Nephron progenitor cell (in vitro differentiated cells): Measurements from ENCODE around the gene KCTD14.
A peak's percentile ranks its signal among the peaks of the same experiment; 100 is the strongest.

Experiments used
- DNase-seq: peaks from one replicate; pipeline ENCODE4 v3.0.0; 2021
- H3K27ac Mint-ChIP-seq: 2 replicates; pipeline ENCODE4 v1.8.0; 2021; ENCODE audit warnings: mild to moderate bottlenecking, moderate library complexity, mixed read lengths
- H3K27me3 Mint-ChIP-seq: 2 replicates; pipeline ENCODE4 v1.8.0; 2021; ENCODE audit warnings: mild to moderate bottlenecking, low read depth, mixed read lengths; ENCODE audit not compliant: poor library complexity
- H3K36me3 Mint-ChIP-seq: 2 replicates; pipeline ENCODE4 v1.8.0; 2021; ENCODE audit warnings: low read depth, mixed read lengths
- H3K4me1 Mint-ChIP-seq: 2 replicates; pipeline ENCODE4 v1.8.0; 2021; ENCODE audit warnings: mixed read lengths
- H3K4me3 Mint-ChIP-seq: 2 replicates; pipeline ENCODE4 v1.8.0; 2021; ENCODE audit warnings: mild to moderate bottlenecking, moderate library complexity, mixed read lengths
- H3K9me3 Mint-ChIP-seq: 2 replicates; pipeline ENCODE4 v1.8.0; 2021; ENCODE audit warnings: mild to moderate bottlenecking, moderate library complexity, mixed read lengths
- CTCF ChIP-seq: fragments of 200-600 bp; sonication (generic); IDR thresholded peaks from 2 replicates; pipeline ENCODE4 v1.5.0; 2021; ENCODE audit warnings: antibody characterized with exemption

KCTD14 gene

GRCh38 chr11:78038697-78039313 lies 15.7 kb upstream of the KCTD14 start:
- TF ChIP-seq CTCF: no peak
- Mint-ChIP-seq H3K9me3 (no peaks in the 10 kb centered on the region), H3K4me3 (no peak overlapping the region), H3K27ac (no peak overlapping the region), H3K27me3 (peaks cover 5% of the 10 kb centered on the region), H3K36me3 (no peaks in the 10 kb centered on the region), H3K4me1 (peaks cover 31% of the 10 kb centered on the region)
- DNase-seq: no peak

GRCh38 chr11:78037825-78038620 lies 14.9 kb upstream of the KCTD14 start:
- no peaks in the 10 kb centered on the region for H3K36me3 Mint-ChIP-seq
- no peak overlapping the region for H3K4me3 Mint-ChIP-seq
- H3K4me1 Mint-ChIP-seq: peaks cover 31% of the 10 kb centered on the region
- DNase-seq: no peak
- no peaks in the 10 kb centered on the region for H3K9me3 Mint-ChIP-seq
- H3K27me3 Mint-ChIP-seq: peaks cover 2% of the 10 kb centered on the region
- H3K27ac Mint-ChIP-seq: peak overlapping the region; percentile 18
- no peak for TF ChIP-seq CTCF

- DNase-seq: no peak
- no peaks in the 10 kb centered on the region for H3K36me3 Mint-ChIP-seq
- H3K9me3 Mint-ChIP-seq: no peaks in the 10 kb centered on the region
- H3K4me1 Mint-ChIP-seq: peaks cover 31% of the 10 kb centered on the region
- no peak overlapping the region for H3K27ac Mint-ChIP-seq
- TF ChIP-seq CTCF: no peak
- H3K4me3 Mint-ChIP-seq: no peak overlapping the region
- H3K27me3 Mint-ChIP-seq: peaks cover 2% of the 10 kb centered on the region
Observed at GRCh38 chr11:78037056-78037455, 14.0 kb upstream of the KCTD14 start.

- DNase-seq: no peak
- H3K4me3 Mint-ChIP-seq: no peak overlapping the region
- H3K36me3 Mint-ChIP-seq: no peaks in the 10 kb centered on the region
- peaks cover 23% of the 10 kb centered on the region for H3K4me1 Mint-ChIP-seq
- H3K27ac Mint-ChIP-seq: no peak overlapping the region
- H3K9me3 Mint-ChIP-seq: no peaks in the 10 kb centered on the region
- TF ChIP-seq CTCF: no peak
- peaks cover 2% of the 10 kb centered on the region for H3K27me3 Mint-ChIP-seq
Observed at GRCh38 chr11:78036313-78036712, 13.2 kb upstream of the KCTD14 start.

GRCh38 chr11:78034623-78035022 lies 11.5 kb upstream of the KCTD14 start:
- no peaks in the 10 kb centered on the region for H3K9me3 Mint-ChIP-seq
- no peak overlapping the region for H3K4me3 Mint-ChIP-seq
- H3K27ac Mint-ChIP-seq: no peak overlapping the region
- H3K4me1 Mint-ChIP-seq: peaks cover 20% of the 10 kb centered on the region
- no peak for TF ChIP-seq CTCF
- no peaks in the 10 kb centered on the region for H3K36me3 Mint-ChIP-seq
- DNase-seq: no peak
- H3K27me3 Mint-ChIP-seq: peaks cover 2% of the 10 kb centered on the region

- TF ChIP-seq CTCF: no peak
- Mint-ChIP-seq H3K9me3 (no peaks in the 10 kb centered on the region), H3K4me1 (peaks cover 17% of the 10 kb centered on the region), H3K27me3 (peaks cover 2% of the 10 kb centered on the region), H3K36me3 (no peaks in the 10 kb centered on the region), H3K27ac (peak overlapping the region; percentile 34), H3K4me3 (no peak overlapping the region)
- DNase-seq: no peak
Observed at GRCh38 chr11:78033040-78033439, 10.0 kb upstream of the KCTD14 start.
